ENCODE data around the gene VDR. TPM values are rescaled to one million over a fixed set of nuclear protein-coding genes. Genes with fewer than 3 reads are reported as not detected.

The VDR gene
- total and polyA plus RNA-seq, 8 donors: 1.2 to 5.5 (median 2.0) TPM

DNA sequence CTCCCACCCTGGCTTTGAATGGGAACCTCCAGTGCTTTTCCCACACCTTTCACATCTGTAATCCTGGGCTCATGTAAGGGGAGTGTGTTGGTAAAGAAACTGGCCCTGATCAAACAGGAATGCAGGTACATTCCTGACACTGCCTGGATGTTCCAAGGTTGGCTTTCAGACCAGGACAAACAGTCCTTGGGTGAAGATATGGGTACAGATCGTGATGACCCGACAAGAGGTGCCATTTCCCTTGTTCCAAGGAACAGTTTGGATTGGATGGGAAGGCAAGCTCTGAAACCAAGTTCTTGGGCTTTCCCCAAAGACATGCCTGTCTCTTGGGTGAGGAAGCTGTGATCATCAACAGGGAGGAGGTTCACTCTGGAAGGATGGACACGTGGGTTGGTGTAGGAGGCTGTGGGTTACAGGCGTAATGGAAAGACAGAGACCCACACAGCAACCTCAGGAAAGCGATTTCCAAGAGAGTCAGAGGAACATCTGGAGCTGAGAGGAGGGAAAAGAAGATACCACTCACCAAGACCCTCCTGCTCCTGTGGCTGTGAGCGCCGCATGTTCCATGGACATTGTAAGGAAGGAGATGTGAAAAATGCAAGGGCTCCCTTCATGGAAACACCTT lies 26.4 kb downstream of the VDR start:
- 89 to 90% methylated on average over 7 of the region's 7 CpGs for WGBS, 2 donors
- Histone ChIP-seq H3K9me3 (no peaks in the 10 kb centered on the region), H3K4me1 (peaks cover 0 to 3% (median 0%) of the 10 kb centered on the region in 3 donors), H3K27me3 (no peaks in the 10 kb centered on the region), H3K27ac (no peak overlapping the region), H3K4me3 (no peak overlapping the region), H3K36me3 (no peaks in the 10 kb centered on the region)
- intact Hi-C loops (cut with DNase I): no loop called here
- FAIRE-seq: no peak
- no peak for ATAC-seq
- no peak for DNase-seq
- TF ChIP-seq, protein P1, sequence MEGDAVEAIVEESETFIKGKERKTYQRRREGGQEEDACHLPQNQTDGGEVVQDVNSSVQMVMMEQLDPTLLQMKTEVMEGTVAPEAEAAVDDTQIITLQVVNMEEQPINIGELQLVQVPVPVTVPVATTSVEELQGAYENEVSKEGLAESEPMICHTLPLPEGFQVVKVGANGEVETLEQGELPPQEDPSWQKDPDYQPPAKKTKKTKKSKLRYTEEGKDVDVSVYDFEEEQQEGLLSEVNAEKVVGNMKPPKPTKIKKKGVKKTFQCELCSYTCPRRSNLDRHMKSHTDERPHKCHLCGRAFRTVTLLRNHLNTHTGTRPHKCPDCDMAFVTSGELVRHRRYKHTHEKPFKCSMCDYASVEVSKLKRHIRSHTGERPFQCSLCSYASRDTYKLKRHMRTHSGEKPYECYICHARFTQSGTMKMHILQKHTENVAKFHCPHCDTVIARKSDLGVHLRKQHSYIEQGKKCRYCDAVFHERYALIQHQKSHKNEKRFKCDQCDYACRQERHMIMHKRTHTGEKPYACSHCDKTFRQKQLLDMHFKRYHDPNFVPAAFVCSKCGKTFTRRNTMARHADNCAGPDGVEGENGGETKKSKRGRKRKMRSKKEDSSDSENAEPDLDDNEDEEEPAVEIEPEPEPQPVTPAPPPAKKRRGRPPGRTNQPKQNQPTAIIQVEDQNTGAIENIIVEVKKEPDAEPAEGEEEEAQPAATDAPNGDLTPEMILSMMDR (IDR thresholded peaks at IDR 0.05): no peak

DNA sequence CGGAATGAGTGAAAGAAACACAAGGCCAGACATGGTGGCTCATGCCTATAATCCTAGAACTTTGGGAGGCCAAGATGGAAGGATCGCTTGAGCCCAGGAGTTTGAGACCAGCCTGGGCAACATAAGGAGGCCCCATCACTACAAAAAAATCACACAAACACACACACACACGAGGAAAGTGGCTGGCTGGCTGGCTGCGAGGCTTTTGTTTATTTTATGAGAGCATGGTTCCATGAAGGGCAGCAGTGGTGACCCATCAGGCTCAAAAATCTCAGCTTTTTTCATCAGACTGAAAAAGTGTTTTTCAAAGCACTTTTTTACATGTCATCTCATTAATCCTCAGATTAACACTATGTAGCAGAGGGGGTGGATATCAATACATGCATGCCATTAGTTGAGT lies 27.7 kb downstream of the VDR start:
- no peak overlapping the region for H3K27ac ChIP-seq
- DNase-seq: no peak
- no peak for FAIRE-seq

DNA sequence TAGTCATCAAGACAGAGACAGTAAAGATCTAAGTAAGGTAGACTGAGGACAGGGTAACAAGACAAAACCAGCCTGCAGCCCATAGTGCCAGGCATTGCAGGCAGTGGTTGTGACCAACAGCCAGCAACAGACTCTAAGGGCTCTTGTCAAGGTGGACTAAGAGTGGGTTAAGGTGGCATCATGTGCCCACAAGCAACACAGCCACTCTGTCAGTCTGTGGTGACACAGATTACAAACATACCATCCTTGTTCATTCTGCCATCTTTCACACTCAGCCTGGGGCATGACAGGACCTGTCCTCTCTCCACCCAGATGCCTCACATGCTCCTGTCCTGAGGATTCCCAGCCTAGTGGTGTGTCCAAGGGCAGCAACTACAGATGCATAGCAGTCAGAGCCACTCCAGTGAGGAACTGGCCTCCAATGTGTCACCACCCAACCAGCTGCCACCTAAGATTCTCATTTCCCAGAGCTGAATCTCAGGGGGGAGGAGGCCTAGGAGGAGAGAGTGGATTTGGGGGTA lies 28.3 kb downstream of the VDR start:
- no peaks in the 10 kb centered on the region for H3K9me3 ChIP-seq
- intact Hi-C loops (cut with DNase I): no loop called here
- TF ChIP-seq, protein P1 (IDR thresholded peaks at IDR 0.05): no peak
- no peak for DNase-seq
- no peak for FAIRE-seq
- H3K4me3 ChIP-seq: no peak overlapping the region
- no peak overlapping the region for H3K27ac ChIP-seq
- ATAC-seq: no peak
- no peaks in the 10 kb centered on the region for H3K4me1 ChIP-seq
- no peaks in the 10 kb centered on the region for H3K27me3 ChIP-seq
- H3K36me3 ChIP-seq: no peaks in the 10 kb centered on the region

More for the DNA sequence above, 27.7 kb downstream of the VDR start:
- TF ChIP-seq, protein P1 (IDR thresholded peaks at IDR 0.05): no peak
- no peak for ATAC-seq
- Histone ChIP-seq H3K4me1 (no peaks in the 10 kb centered on the region), H3K36me3 (no peaks in the 10 kb centered on the region), H3K27me3 (no peaks in the 10 kb centered on the region), H3K4me3 (no peak overlapping the region), H3K9me3 (no peaks in the 10 kb centered on the region)
- WGBS, 2 donors: 85 to 86% methylated on average over 4 of the region's 4 CpGs
- intact Hi-C loops (cut with DNase I): no loop called here

DNA sequence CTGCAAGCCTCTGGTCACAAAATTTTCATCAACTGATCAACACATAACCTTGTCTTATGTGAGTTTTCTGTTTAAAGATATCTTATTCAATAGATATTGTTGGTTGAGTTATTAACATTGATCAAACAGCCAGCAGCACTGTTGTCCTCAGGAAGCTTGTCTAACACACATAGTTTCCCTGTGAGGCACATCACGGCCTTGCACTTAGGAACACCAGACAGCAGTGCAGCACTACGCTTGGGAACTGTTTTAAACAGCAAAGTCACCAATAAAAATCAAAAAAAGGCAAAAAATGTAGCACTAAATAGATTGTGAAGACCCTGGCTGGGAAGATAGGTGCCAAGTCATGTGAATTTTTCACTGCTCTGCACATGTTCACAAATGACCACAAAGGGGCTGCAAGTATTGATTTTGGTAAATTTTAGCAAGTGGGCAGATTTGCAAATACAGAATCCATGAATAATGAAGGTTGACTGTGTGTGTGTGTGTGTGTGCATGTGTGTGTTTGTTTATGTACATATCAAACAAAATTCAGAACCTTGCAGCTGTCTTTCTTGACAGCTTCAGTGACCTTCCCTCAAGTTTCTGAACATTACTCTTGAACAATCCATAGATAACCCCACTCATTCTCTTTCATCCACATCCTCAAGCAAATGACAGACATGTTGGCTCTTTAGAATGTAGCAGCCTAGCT lies 28.9 kb downstream of the VDR start:
- H3K4me3 ChIP-seq: no peak overlapping the region
- no peak overlapping the region for H3K27ac ChIP-seq
- ATAC-seq (no peak), FAIRE-seq (no peak), DNase-seq (no peak)
- H3K9me3 ChIP-seq: no peaks in the 10 kb centered on the region
- H3K27me3 ChIP-seq: no peaks in the 10 kb centered on the region
- WGBS, 2 donors: 80 to 91% methylated on average over 2 of the region's 2 CpGs
- H3K36me3 ChIP-seq: no peaks in the 10 kb centered on the region
- H3K4me1 ChIP-seq: no peaks in the 10 kb centered on the region
- intact Hi-C loops (cut with DNase I): no loop called here
- TF ChIP-seq, protein P1 (IDR thresholded peaks at IDR 0.05): no peak

DNA sequence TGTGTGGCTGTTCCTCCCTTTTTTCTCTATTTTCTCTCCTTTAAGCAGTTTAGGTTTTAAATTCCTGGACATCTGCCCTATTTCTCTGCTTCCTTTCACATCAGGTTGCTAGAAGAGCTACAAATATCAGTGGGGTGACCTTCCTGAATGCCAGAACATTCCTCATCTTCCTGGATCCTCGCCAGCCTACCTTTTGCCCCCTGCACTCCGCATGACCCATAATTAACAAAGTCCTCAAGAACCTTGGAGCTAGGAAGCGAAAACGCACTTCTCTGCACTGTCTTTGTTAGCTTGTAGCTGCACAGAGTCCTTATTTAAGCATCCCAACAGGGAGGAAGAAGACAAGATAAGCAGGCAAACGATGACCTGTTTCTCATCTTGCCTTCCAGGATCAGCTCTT lies 30.5 kb downstream of the VDR start:
- 78 to 79% methylated on average over 5 of the region's 5 CpGs for WGBS, 2 donors
- TF ChIP-seq, protein P1 (IDR thresholded peaks at IDR 0.05): no peak
- H3K9me3 ChIP-seq: no peaks in the 10 kb centered on the region
- no peaks in the 10 kb centered on the region for H3K4me1 ChIP-seq
- H3K27ac ChIP-seq: no peak overlapping the region
- H3K4me3 ChIP-seq: no peak overlapping the region
- DNase-seq (no peak), ATAC-seq (no peak), FAIRE-seq (no peak)
- no peaks in the 10 kb centered on the region for H3K36me3 ChIP-seq
- H3K27me3 ChIP-seq: no peaks in the 10 kb centered on the region
- intact Hi-C loops (cut with DNase I): no loop called here

Measured in pancreas (tissue), 10 donors.